Upper lobe of left lung (tissue), 6 donors: ENCODE measurements around the gene CHRNB4. TPM values are rescaled to one million over a fixed set of nuclear protein-coding genes. Genes with fewer than 3 reads are reported as not detected.

Experiments used
- ATAC-seq, 2 donors: fragments of 200-7000 bp; cut with Tn5 transposase; one replicate each; pipeline ENCODE4 v1.9.1; 2022; ENCODE audit warnings: mild to moderate bottlenecking in 2 of 2, moderate library complexity in 2 of 2; ENCODE audit not compliant: low FRiP score in 2 of 2
- DNase-seq, 2 donors: peaks; one replicate each; pipeline ENCODE4 v3.0.0-alpha.2; 2019 to 2020
- H3K27ac ChIP-seq, 4 donors: fragments of 200-600 bp; sonication (generic); one replicate each; pipeline ENCODE4 v1.5.1; 2016 to 2019
- H3K27me3 ChIP-seq, 4 donors: fragments of 200-600 bp; sonication (generic); one replicate each; pipeline ENCODE4 v1.5.1; 2017 to 2019
- H3K36me3 ChIP-seq, 4 donors: fragments of 200-600 bp; sonication (generic); one replicate each; pipeline ENCODE4 v1.5.1; 2016 to 2019
- H3K4me1 ChIP-seq, 4 donors: fragments of 200-600 bp; sonication (generic); one replicate each; pipeline ENCODE4 v1.5.1; 2018 to 2019
- H3K4me3 ChIP-seq, 4 donors: fragments of 200-600 bp; sonication (generic); one replicate each; pipeline ENCODE4 v1.5.1; 2017 to 2019; ENCODE audit warnings: mild to moderate bottlenecking in 2 of 4, moderate library complexity in 1 of 4
- H3K9me3 ChIP-seq, 4 donors: fragments of 200-600 bp; sonication (generic); one replicate each; pipeline ENCODE4 v1.5.1; 2018 to 2019
- EP300 ChIP-seq, 4 donors: sonication (generic); formaldehyde crosslinking; IDR thresholded peaks; one replicate each; pipeline ENCODE4 v1.5.1; 2017; ENCODE audit warnings: antibody characterized with exemption in 4 of 4, control low read depth in 2 of 4
- POLR2A ChIP-seq, 4 donors: fragments of 450-650 bp; IDR thresholded peaks; one replicate each; pipeline ENCODE4 v1.5.1; 2016 to 2017; ENCODE audit warnings: antibody characterized with exemption in 4 of 4, mild to moderate bottlenecking in 2 of 4
- POLR2AphosphoS5 ChIP-seq, 2 donors: sonication (generic); formaldehyde crosslinking; IDR thresholded peaks; one replicate each; pipeline ENCODE4 v1.5.1; 2017; ENCODE audit warnings: antibody characterized with exemption in 2 of 2
- WGBS, 2 donors: methylation state at CpG; one replicate each; pipeline ENCODE4 v1.1.5; 2017 to 2018; 5-methylcytosine and 5-hydroxymethylcytosine counted together
- small RNA-seq, 4 donors: library from RNA; depleted of rRNA; stranded (forward); fragments of <200 nt; gene quantifications; one replicate each; pipeline ENCODE3, GENCODE V24; 2016
- total RNA-seq, 6 donors: library from RNA; depleted of rRNA in 4 of 6; stranded (reverse); fragments of >200 nt in 4 of 6; gene quantifications; one replicate each; pipeline versions ENCODE4 v1.1.0 to v1.2.1, GENCODE V29; 2016 to 2021
- TF ChIP-seq, protein P1 (sequence below), 6 experiments: fragments of 450-650 bp in 4 of 6; fragments of 200-600 bp in 2 of 6; sonication (generic) in 2 of 6; IDR thresholded peaks; one replicate each; pipeline ENCODE4 v1.5.1; 2016 to 2019; ENCODE audit warnings: antibody characterized with exemption in 6 of 6
- donor health status: DM: no; HTN: no; CAD: no; lungs with moderate emphysema.
- donor health status: DM: no; HTN: yes; CAD: no; lungs with severe emphysema.

CHRNB4 gene
- total RNA-seq, 6 donors from 2014 or later = not detected

DNA sequence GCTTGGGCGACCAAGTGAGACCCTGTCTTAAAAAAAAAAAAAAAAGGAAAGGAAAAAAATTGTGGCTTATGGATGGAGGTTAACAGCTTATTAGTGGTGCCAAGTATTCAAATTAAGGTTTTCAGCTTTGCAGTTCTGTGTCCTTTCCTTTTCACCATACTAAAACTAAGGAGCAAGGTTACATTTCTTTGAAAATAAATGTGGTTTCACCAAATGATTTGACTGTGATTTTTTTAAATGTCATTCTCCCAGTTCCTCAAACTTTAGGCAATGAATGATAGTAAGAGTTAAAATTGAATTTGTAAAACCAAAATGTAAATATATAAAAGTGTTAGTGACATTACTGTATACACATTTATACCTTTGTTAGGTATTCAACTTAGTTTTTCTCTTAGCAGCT is 66.1 kb downstream of the CHRNB4 start:
- no peaks in the 10 kb centered on the region for H3K9me3 ChIP-seq
- no peak overlapping the region for H3K27ac ChIP-seq
- no peaks in the 10 kb centered on the region for H3K4me1 ChIP-seq
- 88 to 100% methylated on average over 1 of the region's 1 CpG for WGBS, 2 donors
- H3K36me3 ChIP-seq = no peaks in the 10 kb centered on the region
- DNase-seq = no peak
- ATAC-seq = no peak
- no peak for TF ChIP-seq POLR2AphosphoS5 (IDR thresholded peaks at IDR 0.05)
- TF ChIP-seq POLR2A (IDR thresholded peaks at IDR 0.05) = no peak
- no peak for TF ChIP-seq EP300 (IDR thresholded peaks at IDR 0.05)
- TF ChIP-seq, protein P1, sequence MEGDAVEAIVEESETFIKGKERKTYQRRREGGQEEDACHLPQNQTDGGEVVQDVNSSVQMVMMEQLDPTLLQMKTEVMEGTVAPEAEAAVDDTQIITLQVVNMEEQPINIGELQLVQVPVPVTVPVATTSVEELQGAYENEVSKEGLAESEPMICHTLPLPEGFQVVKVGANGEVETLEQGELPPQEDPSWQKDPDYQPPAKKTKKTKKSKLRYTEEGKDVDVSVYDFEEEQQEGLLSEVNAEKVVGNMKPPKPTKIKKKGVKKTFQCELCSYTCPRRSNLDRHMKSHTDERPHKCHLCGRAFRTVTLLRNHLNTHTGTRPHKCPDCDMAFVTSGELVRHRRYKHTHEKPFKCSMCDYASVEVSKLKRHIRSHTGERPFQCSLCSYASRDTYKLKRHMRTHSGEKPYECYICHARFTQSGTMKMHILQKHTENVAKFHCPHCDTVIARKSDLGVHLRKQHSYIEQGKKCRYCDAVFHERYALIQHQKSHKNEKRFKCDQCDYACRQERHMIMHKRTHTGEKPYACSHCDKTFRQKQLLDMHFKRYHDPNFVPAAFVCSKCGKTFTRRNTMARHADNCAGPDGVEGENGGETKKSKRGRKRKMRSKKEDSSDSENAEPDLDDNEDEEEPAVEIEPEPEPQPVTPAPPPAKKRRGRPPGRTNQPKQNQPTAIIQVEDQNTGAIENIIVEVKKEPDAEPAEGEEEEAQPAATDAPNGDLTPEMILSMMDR (IDR thresholded peaks at IDR 0.05) = no peak
- H3K27me3 ChIP-seq = no peaks in the 10 kb centered on the region
- no peak overlapping the region for H3K4me3 ChIP-seq

Small RNA genes within 50 kb of the gene (small RNA-seq; reads per million reads assigned to genes)
- gene AC067863.2 = 0 reads per million in 4 donors

Other genes with a start within 250 kb of the CHRNB4 start
- 10 to 100 TPM; 26.8 to 51.3 (median 40.8) TPM for gene IREB2, start 203.0 kb downstream of the CHRNB4 start, total RNA-seq
- gene HYKK, start 133.6 kb downstream of the CHRNB4 start, total RNA-seq = 1 to 10 TPM; 2.8 to 6.3 (median 3.2) TPM
- gene PSMA4, start 100.8 kb downstream of the CHRNB4 start, total RNA-seq = 100 to 1,000 TPM in 4 of 6 donors, 10 to 100 TPM in 2; 48.2 to 176 (median 120) TPM
- 1 to 10 TPM in 1 of 6 donors, under 1 TPM in 3, not detected in 2; 0.29 to 1.5 (median 0.38) TPM for gene CHRNA5, start 75.7 kb downstream of the CHRNB4 start, total RNA-seq
- under 1 TPM in 5 of 6 donors, not detected in 1; 0.13 to 0.49 (median 0.22) TPM for gene CHRNA3, start 20.2 kb downstream of the CHRNB4 start, total RNA-seq
- gene ADAMTS7, start 170.3 kb upstream of the CHRNB4 start, total RNA-seq = 10 to 100 TPM in 1 of 6 donors, 1 to 10 TPM in 5; 1.8 to 10.2 (median 5.1) TPM
- 100 to 1,000 TPM; 202 to 462 (median 292) TPM for gene MORF4L1, start 231.7 kb upstream of the CHRNB4 start, total RNA-seq